Measurements from ENCODE around the gene SLC19A2.
A peak's percentile ranks its signal among the peaks of the same experiment; 100 is the strongest.

The SLC19A2 gene

DNA sequence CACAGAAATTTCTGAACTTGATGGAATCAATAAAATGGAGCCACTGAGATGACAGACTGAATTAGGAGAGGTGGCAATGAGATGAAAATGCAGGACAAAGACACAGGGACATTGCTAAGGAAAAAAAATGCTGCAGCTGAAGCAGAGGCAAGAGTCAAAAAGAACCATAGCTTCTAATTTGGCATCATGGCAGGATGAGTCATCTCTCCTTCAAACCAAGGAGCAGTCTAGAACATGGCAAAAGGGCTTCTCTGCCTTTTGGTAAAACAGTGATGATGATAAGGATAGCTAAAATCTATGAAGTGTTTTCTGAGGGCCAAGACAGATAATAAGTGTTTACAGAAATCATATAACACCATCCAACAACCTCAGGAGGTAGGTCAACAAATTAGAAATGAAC lies 16.8 kb downstream of the SLC19A2 start:
- Histone ChIP-seq H3K4me1 (no peaks in the 10 kb centered on the region), H3K4me3 (no peak overlapping the region), H3K27ac (no peak overlapping the region), H3K9me3 (no peaks in the 10 kb centered on the region), H3K36me3 (peaks cover 14 to 42% (median 17%) of the 10 kb centered on the region in 3 donors), H3K27me3 (no peaks in the 10 kb centered on the region)
- TF ChIP-seq, protein P1, sequence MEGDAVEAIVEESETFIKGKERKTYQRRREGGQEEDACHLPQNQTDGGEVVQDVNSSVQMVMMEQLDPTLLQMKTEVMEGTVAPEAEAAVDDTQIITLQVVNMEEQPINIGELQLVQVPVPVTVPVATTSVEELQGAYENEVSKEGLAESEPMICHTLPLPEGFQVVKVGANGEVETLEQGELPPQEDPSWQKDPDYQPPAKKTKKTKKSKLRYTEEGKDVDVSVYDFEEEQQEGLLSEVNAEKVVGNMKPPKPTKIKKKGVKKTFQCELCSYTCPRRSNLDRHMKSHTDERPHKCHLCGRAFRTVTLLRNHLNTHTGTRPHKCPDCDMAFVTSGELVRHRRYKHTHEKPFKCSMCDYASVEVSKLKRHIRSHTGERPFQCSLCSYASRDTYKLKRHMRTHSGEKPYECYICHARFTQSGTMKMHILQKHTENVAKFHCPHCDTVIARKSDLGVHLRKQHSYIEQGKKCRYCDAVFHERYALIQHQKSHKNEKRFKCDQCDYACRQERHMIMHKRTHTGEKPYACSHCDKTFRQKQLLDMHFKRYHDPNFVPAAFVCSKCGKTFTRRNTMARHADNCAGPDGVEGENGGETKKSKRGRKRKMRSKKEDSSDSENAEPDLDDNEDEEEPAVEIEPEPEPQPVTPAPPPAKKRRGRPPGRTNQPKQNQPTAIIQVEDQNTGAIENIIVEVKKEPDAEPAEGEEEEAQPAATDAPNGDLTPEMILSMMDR (IDR thresholded peaks at IDR 0.05), result no peak
- DNase-seq, result no peak
- intact Hi-C loops (cut with DNase I; ENCODE audit: low total_unique reads), result no loop called here

DNA sequence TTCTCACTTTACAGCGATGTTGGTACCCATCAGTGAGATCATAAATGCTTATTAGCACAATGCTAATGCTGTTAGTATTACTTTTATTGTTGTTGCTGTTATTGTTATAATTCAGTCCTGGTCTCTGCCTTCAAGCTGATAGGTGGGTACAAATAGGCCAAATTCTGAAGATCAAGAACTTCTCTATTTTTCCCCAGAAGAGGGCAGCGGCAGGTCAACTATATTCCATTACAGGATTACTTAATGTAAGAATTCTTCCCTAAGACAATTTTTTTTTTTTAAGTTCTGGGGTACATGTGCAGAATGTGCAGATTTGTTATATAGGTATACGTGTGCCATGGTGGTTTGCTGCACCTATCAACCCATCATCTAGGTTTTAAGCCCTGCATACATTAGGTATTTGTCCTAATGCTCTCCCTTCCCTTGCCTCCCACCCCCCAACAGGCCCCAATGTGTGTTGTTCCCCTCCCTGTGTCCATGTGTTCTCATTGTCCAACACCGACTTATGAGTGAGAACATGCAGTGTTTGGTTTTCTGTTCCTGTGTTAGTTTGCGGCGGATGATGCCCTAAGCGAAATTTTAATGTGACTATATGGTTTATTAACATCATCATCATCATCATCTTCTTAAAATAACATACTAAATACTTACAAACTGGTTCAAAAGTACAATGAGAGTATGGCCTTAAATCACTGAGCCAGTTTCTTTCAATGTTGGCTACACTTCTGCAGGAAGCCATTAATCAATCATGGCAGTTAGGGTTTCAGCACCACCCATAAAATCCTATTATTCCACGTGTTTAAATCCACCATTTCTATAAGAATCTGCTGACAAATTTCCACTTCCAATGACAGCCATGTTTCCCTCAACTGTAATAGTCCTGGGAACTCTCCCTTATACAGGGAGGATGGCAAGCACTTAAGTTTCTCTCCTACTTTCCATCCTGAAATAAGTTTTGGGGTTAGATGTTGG lies 19.2 kb downstream of the SLC19A2 start:
- Histone ChIP-seq H3K36me3 (peaks cover 14 to 42% (median 17%) of the 10 kb centered on the region in 3 donors), H3K4me1 (no peaks in the 10 kb centered on the region), H3K27me3 (no peaks in the 10 kb centered on the region), H3K27ac (no peak overlapping the region), H3K9me3 (no peaks in the 10 kb centered on the region), H3K4me3 (no peak overlapping the region)
- no peak for DNase-seq
- intact Hi-C loops (cut with DNase I; ENCODE audit: low total_unique reads), result no loop called here
- TF ChIP-seq, protein P1 (IDR thresholded peaks at IDR 0.05), result peak; percentile 42 to 43

DNA sequence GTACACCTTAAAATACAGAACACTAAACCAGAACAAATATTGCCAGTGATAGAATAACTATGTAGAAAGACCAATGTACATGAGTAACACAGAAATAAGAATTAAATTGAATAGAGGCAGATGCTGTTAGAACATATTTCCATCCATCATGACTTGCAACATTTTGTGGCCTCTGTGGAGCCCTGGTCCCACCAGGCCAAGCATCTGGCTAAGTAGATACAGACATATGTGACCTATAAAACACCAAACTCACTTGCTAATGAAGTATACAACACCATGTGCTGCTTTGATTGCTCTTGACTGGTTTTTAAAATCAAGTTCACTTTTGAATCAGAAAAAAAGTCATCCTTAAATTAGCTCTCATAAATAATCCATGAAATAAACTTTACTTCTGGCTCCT lies 20.5 kb downstream of the SLC19A2 start:
- H3K9me3 ChIP-seq, result no peaks in the 10 kb centered on the region
- intact Hi-C loops (cut with DNase I; ENCODE audit: low total_unique reads), result no loop called here
- TF ChIP-seq, protein P1 (IDR thresholded peaks at IDR 0.05), result no peak

DNA sequence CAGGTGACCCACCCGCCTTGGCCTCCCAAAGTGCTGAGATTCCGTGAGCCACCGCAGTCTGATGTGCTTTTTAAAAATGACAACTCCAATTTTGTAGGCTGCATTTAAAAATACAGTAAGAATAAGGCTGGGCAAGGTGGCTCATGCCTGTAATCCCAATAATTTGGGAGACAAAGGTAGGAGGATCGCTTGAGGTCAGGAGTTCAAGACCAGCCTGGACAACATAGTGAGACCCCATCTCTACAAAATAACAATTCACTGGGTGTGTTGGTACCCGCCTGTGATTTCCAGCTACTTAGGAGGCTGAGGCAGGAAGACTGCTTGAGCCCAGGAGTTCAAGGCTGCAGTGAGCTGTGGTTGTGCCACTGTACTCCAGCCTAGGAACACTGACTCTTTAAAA lies 23.4 kb downstream of the SLC19A2 start:
- Histone ChIP-seq H3K4me3 (no peak overlapping the region), H3K27ac (no peak overlapping the region), H3K4me1 (peaks cover 0 to 4% (median 0%) of the 10 kb centered on the region in 4 donors), H3K36me3 (peaks cover 10 to 26% (median 11%) of the 10 kb centered on the region in 3 donors), H3K27me3 (peaks cover 0 to 4% of the 10 kb centered on the region in 2 donors), H3K9me3 (peaks cover 0 to 3% (median under 1%) of the 10 kb centered on the region in 3 donors)
- intact Hi-C loops (cut with DNase I; ENCODE audit: low total_unique reads), result no loop called here
- TF ChIP-seq, protein P1 (IDR thresholded peaks at IDR 0.05), result no peak
- no peak for DNase-seq

More for the DNA sequence above, 20.5 kb downstream of the SLC19A2 start:
- Histone ChIP-seq H3K4me1 (peaks cover 0 to 3% (median 0%) of the 10 kb centered on the region in 4 donors), H3K36me3 (peaks cover 14 to 42% (median 17%) of the 10 kb centered on the region in 3 donors), H3K4me3 (no peak overlapping the region), H3K27me3 (peaks cover 0 to 3% of the 10 kb centered on the region in 2 donors), H3K27ac (no peak overlapping the region)
- DNase-seq, result no peak

DNA sequence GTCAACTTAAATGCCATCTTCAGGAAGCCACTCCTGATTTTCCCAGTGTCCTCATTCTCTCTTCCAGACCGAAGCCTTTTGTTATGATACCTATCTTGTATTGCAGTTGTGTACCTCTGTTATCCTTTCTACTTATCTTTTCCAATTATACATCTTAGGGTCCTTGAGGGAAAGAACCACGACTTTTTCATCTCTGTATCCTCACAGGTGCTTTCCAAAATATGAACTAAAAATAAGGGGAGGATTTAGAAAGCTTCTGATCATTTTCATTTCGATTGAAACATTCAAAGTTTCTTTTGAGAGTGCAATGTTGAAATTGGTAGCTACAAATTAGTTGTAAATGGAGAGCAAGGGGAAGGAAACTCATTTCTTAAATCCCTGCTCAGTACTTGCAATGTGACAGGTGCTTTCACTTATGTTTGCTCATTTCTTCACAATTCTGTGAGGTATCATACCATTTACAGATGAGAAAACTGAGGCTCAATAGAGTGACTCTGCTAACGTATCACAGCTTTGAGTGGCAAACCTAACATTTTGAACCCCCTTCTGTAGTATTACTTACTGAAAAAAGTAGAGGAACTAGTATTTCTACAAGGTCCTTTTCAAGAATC lies 24.2 kb downstream of the SLC19A2 start:
- Histone ChIP-seq H3K4me3 (no peak overlapping the region), H3K27ac (no peak overlapping the region), H3K9me3 (peaks cover 0 to 9% (median 7%) of the 10 kb centered on the region in 3 donors), H3K36me3 (peaks cover 11 to 17% (median 12%) of the 10 kb centered on the region in 3 donors), H3K27me3 (peaks cover 0 to 4% of the 10 kb centered on the region in 2 donors), H3K4me1 (peaks cover 0 to 4% (median 0%) of the 10 kb centered on the region in 4 donors)
- DNase-seq, result no peak
- intact Hi-C loops (cut with DNase I; ENCODE audit: low total_unique reads), result no loop called here
- TF ChIP-seq, protein P1 (IDR thresholded peaks at IDR 0.05), result no peak
